Activated CD4-positive, alpha-beta T cell treated with anti-CD3 and anti-CD28 coated beads, Interleukin-2, amount 50 U/mL, for 16 hours (primary cell): ENCODE results near the gene CCDC174.
"Not testable (repeated sequence)": the region's sequence is repeated elsewhere in the genome, so short reads cannot be mapped to it uniquely, and the experiment has no call there.

ENCODE experiments used
- DNase-seq: peaks from one replicate; pipeline ENCODE4 v3.0.0-alpha.2; 2020

The CCDC174 gene

DNA sequence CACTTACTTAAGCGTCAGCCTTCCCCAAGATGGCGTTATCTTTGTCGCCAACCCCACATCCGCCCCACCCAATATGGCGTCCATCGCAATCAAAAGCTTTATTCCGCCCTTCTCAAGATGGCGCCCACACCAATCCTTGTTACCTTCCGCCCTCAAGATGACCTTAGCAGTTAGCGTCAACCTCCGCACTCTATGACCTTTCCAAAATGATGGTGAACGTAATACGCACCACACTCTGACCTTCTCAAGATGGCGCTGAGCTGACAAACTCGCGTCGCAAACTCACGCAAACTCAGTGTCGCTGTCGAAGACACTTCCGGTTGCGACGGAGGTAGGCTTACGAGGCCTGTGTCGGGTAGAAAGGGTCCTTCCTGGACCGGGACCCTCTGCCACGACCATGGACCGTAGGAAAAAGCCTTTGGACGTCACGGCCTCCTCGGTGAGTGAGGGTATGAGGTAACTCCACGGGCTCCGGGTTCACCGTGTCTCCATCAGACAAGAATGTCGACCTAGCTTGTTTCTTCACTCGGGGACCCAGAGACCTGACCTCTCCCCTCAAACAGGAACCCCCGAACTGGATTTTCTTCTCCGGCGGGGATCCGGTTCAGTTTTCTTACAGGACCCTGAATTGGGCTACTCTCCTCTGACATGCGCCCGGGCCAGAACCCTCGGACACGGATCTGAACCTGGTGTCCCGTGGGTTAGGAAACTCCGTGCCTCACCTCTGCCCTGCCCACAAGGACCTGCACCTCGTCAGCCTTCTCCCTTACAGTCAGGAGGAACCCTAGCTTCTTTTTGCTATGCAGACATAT is at the start of gene CCDC174:
CCDC174 (plus strand) TSS at position 323 of the 812 bp plus-strand sequence; CDS start at position 398, 75 bp downstream.
- DNase-seq: peak; percentile 98

DNA sequence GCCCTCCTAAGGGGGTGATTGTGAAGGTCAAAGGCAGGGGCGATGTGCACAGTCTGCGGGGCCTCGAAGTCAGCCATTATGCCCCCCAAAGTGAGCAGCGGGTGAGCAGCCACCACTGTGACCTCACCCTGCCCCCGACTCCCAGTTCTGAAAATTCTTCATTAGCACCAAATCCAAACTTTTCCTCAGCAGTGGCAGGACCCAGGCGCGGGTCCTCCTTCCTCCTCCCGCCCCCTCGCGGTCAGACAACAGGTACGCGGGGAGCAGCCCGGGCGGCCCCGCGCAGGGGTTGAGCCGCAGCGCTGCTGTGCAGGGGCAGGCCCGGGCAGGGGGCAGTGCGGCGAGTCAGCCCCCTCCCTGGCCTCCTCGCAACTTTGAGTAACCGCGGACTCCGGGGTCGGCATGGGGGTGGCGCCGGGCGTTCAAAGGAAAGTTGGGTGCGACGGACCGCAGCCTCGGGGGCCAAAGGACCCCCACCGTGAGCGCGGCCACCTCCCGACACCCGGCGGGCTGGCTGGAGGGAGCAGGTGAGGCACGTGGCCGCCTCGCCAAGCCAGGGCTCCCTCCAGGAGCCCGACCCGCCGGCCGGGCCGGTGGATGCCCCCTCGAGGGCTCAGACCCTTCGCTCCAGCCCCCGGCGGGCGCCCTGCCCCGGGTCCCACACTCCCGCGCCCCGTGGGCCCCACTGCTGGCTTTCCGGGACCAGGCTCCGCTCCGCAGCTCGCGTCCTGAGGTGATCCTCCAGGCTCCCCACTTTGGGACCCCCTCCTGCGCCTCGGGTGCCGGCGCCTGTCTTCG is 49.4 kb upstream of the CCDC174 start:
- no peak for DNase-seq

DNA sequence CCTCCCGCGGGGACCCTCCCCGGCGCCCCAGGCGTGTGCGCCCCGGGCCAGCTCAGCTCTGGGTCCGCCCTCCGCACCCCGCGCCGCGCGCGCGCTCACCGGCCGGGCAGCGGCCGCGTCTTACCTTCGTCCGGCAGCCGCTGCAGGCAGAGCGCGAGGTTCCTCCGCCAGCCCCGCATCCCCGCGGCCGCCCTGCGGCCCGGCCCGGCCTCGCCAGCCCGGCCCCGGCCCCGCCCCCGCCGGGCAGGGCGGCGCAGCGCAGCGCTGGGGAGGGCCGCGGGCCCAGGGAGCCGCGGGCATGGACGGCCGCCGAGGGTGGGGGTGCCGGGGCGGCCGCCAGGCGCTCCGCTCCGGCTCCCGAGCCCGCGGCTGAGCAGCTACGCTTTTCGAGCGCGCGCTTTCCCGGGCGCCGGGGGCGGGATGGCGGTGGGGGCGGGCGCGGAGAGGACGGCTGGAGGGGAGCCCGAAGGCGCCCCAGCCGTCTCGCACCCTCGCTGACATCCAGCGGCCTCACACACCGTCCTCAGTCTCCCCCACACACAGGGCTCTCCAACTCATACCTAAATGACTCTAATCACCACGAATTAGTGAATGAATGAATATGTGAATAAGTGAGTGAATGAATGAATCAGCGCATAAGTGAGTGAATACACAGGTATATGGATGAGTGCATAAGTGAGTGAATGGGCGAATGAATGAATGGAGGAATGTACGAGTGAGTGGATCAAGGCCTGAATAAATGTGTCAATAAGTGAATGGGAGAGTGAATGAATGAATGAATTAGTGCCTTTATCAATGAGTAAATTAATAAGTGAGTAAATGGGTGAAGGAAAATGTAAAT is 48.5 kb upstream of the CCDC174 start:
- no peak for DNase-seq

DNA sequence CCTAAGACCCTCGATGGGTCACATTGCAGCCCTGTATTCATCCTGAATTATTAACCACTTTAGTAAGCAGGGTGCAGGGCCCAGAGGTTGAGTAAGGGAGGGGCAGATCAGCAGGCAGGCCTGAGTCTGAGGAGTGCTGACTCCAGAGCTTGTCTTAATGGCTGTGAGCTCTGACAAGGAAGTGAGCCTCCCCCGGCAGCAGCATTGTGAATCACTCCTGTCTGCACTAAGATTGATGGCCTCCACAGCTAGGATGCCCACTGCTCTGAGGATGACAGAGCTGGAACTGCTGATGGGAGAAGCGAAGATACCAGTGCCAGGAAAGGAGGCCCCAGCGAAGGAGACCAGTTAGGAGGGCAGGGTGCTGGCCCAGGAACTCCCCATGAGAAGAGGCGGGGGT is 46.5 kb upstream of the CCDC174 start:
- no peak for DNase-seq

DNA sequence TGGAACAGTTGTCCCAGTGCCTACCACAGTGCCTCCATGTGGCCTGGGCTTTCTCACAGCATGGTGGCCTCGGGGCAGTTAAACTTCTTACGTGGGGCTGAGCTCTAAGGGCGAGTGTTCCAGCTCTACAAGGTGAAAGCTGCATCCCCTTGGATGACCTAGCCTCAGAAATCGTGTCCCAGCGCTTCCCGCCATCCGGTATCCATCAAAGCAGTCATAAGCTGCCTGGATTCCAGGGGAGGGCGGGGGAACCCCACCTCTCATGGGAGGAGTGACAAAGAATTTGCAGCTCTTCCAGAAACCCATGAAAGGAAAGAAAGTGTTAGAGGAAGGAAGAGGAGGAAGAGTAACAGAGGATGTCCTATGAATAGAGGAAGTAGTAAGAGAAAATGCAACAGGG is 45.8 kb upstream of the CCDC174 start:
- DNase-seq: no peak

DNA sequence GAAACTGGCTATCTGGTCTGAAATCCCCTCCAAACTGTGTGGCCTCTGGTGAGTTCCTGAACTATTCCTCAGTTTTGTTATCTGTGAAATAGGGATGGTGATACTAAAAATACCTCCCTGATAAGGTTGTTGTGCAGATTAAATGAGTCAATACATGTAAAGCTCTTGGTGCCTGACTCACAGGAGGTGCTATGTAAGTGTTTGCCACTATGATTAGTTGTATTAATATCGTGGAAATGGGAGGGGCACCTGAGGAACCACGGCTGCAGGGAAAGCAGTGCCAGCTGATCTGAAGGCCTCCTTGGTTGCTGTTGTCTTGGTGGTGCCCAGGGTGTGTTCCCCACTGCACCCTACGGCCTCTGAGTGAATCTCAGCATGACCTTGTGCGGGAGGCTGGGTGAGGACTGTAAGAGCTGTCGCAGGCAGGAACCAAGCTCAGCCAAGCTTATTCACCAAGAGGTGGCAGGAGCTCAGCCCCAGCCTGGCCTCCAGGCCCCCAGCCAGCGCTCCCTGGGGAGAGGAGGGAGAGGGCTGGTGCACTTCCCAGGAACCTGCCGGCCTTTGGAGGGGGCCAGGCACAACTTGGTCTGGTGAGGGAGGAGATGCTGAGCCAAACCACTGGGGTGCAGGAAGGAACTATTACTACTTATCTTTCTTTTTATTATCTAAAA is 44.8 kb upstream of the CCDC174 start:
- DNase-seq: no peak

DNA sequence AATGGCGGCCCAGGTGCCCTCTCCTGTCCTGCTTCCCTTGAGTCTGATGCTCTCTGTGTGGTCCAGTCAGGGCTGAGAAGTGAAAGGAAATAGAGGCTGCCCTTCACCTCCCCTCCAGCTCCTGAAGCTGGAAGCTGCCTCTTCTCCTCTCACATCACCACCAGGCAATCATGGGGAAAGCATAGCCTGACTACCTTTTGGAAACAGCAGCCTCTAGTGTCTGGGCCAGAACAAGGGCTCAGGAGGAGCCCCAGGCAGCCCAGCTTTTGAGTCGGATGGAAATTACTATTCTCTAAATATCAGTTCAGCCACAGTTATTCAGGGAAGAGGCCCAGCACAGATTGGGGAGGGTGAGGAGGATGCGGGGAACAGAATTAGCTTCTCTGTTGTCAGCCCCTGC is 43.3 kb upstream of the CCDC174 start:
- DNase-seq: no peak

DNA sequence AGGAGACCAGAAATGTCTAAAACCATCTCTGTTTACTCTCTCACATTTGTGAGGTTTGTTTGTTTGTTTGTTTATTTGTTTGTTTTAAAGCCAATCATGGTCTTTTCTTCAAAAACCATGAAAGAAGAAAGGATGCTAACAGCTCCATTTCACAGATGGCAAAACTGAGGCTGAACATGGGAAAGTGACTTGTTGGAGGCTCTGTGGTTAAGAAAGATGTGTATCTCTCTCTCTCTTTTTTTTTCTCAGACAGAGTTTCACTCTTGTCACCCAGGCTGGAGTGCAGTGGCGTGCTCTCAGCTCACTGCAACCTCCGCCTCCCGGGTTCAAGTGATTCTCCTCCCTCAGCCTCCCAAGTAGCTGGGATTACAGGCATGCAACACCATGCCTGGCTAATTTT is 42.5 kb upstream of the CCDC174 start:
- not testable (repeated sequence) for DNase-seq

DNA sequence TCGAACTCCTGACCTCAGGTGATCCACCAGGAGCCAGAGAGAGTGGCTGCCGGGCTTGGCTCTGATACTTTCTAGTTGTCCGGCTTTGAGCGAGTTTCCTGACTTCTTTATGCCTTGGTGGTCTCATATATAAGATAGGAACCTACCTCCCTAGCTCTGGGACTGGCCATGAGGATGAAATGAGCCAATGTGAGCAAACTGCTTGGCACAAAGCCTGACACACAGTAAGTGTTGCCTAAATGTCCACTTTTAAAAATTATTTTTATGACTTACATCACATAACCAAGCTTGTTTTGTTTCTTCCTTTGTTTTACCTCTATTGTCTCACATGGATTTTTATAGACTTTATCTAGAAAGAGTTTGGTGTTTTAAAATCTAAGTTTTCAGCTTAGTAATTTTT is 42.1 kb upstream of the CCDC174 start:
- DNase-seq: no peak

DNA sequence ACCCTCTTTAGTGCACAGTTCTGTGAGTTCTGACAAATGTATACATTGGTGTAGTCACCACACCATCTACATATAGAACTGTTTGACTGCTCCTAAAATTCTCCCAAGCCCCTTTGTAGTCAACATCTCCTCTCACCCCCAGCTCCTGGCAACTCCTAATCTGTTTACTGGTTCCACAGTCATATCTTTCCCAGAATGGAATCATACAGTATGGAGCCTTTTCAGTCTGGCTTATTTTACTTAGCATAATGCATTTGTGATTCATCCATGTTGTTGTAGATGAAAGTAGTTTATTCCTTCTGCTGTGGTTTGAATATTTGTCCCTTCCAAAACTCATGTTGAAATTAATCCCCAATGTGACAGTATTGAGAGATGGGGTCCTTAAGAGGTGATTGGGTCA is 41.6 kb upstream of the CCDC174 start:
- no peak for DNase-seq

DNA sequence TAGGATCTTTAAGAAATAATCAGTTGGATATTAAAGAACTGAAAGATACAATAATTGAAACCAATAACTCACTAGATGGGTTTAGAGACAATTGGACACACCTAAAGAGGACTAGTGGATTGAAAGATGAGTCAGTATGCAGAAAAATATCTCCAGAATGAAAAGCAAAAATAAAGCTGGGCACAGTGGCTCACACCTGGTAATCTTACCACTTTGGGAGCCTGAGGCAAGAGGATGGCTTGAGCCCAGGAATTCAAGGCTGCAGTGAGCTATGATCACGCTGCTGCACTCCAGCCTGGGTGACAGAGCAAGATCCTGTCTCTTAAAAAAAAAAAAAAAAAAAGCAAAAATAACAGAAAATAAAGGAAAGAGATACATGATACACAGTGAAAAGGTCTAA is 37.4 kb upstream of the CCDC174 start:
- no peak for DNase-seq

DNA sequence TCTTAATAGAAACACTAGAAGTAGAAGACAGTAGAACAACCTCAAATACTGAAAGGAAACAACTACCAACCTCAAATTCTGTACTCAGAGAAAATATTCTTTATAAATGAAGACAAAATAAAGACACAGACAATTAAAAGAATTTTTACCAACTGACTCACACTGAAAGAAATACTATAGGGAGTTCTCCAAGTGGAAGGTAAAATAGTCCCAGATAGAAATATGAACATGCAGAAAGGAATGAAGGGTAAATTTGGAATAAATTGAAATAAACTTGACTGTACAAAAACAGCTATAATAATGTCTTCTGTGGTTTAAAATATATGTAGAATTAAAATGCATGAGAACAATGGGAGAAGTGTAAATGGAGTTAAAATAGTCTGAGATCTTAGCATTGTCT is 36.7 kb upstream of the CCDC174 start:
- no peak for DNase-seq

DNA sequence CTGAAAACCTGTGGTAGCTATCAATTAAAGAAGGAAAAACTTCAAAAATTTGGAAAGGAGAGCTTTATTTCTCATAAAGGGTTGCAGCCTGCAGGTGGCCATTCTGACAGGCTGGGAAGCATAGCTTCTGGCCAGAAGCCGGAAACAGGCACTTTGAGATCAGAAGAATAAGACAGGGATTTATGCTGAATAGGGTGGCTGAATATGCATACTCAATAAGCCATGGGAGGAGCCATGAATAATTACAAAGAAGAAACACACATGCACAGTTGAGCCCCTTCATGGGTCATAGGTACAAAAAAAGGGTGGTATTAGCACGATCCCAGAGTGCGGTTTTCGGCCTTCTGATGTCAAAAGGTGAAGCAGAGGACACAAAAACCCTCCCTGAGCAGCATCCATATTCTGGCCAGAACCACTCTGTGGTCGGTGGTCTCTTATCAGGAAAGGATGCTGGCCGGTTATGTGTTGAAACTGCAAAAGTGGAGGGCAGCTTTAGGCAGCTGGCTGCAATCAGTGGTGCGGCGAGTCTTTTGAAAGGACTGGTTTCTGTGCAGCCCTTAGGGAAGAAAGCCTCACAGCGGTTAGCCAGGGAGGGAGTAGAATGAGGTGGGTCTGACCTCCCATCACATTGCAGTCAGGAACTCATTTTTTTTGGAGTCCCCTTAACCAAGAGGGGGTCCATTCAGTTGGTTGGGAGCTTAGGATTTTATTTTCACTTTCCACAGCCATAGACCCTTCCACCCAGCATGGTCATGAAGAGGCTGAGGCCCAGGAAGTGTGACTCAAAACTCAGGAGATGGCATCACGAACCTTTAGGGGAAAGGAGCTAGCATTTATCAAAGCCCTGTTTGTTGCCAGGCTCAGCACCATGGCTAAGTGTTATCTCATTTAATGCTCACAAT is 34.7 kb upstream of the CCDC174 start:
- peak; percentile 42 for DNase-seq

DNA sequence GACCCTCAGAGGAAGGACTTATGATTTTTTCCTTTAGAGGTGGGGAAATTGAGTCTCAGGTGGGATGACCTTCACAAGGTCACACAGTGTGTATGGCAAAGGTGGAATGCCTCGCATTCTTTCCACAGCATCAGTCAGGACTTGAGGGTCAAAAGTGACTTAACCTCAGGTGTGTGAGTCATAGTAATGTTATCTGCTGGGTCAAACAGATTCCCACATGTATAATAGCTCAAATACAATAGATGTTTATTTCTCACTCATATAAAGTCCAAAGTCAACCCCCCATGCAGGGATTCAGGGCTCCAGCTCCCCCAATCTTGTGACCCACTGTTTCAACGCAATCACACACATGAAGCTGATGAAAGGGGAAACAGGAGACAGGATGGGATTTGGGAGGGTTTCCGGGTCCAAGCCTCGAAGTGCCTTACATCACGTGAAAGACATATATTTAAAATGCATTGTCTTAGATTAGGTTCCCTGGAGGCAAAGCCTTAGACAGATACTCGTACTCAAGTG is 34.0 kb upstream of the CCDC174 start:
- DNase-seq: no peak

DNA sequence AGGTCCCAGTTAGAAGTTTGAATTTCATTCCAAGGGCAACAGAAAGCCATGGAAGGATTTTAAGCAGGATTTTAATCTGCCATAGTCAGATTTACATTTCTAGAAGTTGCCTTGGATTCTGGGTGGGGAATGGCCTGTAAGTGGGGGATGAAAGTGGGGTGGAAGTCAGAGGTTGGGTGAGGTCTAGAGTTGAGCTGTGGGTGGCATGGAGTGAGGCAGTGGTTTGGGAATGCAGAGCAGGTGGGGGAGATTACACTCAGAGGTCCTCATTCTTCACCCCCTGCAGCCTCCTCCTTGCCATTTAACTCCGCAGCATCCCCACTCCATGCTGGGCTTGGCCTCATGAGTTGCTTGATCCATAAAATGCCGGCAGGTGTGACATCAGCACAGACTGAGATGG is 32.0 kb upstream of the CCDC174 start:
- no peak for DNase-seq

DNA sequence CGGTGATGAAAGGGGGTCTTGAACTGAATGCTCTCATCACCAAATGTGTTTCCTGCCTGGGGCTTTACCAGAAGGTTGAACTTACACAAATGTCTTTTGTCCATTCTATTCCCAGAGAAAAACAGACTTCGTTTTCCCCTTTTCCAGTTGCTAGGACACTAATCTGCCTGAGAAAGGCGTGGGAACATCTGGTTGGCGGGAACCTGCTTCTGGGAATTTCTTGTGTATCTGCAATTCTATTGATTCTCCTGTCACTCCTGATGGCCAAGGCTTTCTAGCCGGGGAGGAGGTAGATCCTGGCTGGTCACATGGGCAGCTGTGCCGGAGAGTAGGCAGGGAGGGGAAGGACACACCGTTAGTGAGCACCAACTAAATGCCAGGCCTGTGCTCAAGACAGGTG is 31.1 kb upstream of the CCDC174 start:
- no peak for DNase-seq

DNA sequence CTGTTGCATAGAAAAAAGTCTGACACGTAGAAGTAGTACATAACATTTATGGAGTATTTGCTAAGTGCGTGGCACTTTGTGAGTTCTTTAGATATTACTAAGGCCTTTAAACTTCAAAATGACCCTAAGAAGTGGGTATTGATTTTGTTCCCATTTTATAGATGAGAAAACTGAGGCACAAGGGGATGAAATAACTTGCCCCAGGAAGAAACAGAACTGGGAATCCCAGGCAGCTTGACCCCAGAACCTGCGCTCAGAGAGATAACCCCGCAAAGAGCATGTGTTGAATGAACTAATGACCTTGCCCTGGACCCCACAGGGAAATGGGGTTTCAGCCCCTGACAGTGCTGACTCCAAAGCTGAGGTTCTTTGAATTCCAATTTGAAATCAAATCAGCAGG is 30.5 kb upstream of the CCDC174 start:
- DNase-seq: no peak

DNA sequence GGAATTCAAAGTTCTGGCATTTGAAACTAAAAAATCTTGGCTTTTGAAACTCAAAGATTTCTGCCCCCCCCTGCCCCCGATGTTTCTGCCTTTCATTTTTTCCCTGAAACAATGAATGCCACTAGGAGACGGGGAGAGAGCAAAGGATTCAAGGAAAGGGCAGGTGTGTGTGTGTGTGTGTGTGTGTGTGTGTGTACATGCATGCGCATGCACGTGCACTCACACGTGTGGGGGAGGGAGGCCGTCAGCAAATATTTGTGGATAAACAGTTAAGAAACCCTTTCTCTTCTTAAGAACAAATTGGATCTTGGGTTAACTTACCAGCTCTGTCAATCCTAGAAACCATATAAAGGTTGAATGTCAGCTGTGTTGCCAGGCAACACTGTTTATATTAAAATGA is 29.2 kb upstream of the CCDC174 start:
- no peak for DNase-seq

DNA sequence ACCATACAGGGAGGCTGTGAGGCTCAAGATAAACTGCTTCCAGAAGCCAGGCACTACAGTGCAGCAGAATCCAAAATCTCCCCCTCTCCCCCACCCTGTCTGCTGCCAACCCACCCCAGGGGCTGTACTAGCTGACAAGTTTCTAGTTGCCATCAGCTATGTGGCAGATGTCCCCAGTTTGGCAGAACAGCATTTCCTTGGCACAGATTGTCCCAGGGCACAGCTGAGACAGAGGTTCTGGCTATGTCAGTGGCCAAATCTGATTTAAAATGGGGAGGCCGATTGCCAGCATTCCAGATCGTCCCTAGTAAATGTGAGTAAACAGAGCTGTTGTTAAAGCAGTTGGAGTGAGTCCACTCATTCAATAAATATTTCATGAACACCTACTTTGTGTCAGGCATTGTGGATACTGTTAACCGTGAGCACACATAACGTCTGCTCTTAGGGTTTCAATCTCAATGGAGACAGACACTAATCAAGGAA is 28.0 kb upstream of the CCDC174 start:
- no peak for DNase-seq

DNA sequence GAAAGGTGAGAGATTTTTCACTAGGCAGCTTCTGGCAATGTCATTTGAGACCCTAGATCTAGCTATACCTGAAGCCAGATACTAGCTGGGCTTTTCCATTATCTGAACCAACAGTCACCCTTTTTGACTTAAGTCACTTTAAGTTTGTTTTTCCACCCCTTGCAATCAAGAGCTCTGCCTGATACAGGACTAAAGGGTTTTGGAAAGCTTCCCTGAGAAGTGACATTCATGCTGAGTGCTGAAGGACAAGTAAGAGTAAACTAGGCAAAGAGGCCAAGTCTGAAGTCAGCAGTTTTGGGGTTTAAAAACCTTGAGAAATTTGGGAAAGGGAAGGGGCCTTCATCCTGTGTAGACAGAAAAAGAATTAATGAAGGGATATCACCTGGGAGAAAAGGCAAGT is 27.1 kb upstream of the CCDC174 start:
- no peak for DNase-seq

DNA sequence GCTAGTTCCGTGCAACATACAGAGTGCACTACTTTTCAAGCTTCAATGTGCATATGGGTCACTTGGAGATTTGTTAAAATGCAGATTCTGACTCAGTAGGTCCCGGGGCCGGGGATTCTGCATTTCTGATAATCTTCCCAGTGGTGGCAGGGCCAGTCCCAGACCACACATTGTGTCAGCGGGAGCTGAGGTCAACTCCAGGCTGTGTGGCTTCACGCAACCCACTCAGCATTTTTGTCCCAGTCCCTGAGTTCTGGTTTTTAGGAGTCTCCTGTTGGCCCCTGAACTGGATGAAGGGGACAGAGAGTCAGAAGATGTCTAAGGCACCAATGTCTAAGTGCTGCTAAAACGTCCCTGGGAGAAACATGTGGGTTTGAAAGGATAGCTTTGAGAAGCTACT is 26.1 kb upstream of the CCDC174 start:
- no peak for DNase-seq
